Amygdala (tissue), 56 donors: ENCODE data around the gene TGFBR1.

Experiments used
- DNase-seq, 56 donors: peaks; one replicate each; lab custom pipeline; 2025; lab: John Stamatoyannopoulos, UW

TGFBR1 gene

DNA sequence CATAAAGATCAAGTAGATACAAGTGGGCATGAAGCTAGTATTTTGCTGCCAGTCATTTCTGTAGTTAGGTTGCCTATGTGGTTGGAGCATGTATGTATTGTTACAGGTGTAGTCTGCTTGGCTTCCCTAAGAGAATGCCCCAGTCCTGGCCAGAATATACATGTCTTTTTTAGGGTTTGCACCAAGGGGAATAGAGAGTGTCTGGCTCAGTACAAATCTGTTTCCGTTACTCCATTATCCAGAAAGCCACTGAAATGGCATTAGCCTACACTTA lies 23.2 kb downstream of the TGFBR1 start:
- no peak for DNase-seq

- DNase-seq, result no peak
Observed at GRCh38 chr9:99129091-99129490, 24.2 kb downstream of the TGFBR1 start.

- DNase-seq, result no peak
Observed at GRCh38 chr9:99130069-99130468, 25.2 kb downstream of the TGFBR1 start.

- DNase-seq, result no peak
Observed at GRCh38 chr9:99133145-99133544, 28.2 kb downstream of the TGFBR1 start.

- DNase-seq, result no peak
Observed at GRCh38 chr9:99134893-99135341, 30.0 kb downstream of the TGFBR1 start.

DNA sequence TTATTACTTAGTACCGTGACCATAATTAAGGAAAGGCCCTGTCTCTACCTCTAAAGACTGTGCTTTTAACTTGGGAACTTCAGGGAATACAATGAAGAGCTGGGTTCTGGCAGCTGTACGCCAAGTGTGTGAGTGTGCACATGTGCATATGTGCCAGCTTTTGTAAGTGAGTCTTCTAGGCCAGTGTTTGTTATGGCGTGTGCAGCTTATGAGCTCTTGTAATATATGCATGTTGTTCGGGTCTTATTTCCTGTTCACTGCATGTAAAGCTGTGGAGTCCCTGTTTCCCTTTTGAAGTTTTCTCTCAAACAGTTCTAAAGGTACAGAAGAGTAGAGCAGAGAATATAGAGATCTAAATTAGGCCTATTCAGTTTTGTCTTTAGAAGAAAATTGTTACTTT lies 30.5 kb downstream of the TGFBR1 start:
- DNase-seq, result no peak

- DNase-seq, result no peak
Observed at GRCh38 chr9:99137225-99137624, 32.3 kb downstream of the TGFBR1 start.

- no peak for DNase-seq
Observed at GRCh38 chr9:99137891-99138290, 33.0 kb downstream of the TGFBR1 start.

DNA sequence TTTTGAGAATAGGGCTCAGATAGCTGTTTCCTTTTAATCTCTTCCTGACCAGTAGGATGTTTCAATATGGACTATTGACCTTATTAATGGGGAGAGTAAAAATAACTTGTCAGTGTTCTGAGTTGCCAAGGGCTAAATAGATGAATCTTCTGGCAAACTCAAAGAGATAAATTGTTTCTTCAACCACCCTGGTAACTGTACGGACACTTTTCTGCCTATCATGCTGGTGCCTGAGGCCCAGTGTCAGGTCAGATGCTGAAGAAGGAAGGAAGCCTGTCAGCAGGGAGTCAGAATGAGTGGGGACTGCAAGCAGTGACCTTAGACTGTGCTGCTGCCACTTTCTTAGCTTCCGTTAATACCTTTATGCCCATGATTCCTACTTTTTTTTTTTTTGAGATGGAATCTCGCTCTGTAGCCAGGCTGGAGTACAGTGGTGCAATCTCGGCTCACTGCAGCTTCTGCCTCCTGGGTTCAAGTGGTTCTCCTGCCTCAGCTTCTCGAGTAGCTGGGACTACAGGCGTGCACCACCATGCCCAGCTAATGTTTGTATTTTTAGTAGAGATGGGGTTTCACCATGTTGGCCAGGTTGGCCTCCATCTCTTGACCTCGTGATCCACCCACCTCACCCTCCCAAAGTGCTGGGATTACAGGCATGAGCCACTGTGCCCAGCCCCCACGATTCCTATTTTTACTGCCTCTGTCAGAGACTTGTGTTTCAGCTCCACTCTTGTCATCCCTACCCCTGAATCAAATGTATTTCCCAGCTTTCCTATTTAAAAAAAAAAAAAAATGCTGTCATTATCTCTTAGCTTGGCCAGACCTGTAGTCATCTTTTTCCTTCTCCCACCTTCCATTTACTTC lies 33.7 kb downstream of the TGFBR1 start:
- no peak for DNase-seq

GRCh38 chr9:99139868-99140267 lies 35.0 kb downstream of the TGFBR1 start:
- DNase-seq, result no peak

DNA sequence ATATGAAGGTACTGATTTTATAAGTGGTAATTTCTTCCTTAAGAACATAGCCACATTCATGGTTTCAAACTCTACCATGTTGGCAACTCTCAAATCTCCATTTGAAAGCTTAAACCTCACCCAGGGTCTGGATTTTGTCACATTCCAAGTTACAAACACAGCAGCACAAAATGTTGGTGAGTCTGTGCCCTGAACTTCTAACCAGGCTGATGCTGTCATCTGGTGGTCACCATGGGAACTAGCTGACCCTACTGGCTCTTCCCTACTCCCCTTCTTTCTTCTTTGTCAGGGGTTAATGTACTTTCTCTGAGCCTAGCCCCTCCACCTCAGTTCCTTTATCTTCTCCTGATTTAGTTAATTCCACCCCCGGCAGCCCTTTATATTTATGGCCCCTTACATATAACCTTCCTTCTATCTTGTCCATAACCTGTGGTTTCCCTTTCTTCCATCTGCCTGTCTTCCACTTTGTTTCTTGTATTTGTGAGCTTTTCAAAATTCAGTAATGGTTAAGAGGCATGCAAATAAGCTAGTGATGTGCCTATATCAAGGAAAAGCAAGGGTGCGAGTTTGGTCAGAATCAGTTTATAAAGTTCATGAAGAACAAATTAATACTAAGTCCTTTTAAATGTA lies 35.9 kb downstream of the TGFBR1 start:
- DNase-seq, result peak in 24 of 56 donors; percentile 1 to 48 (median 10)

DNA sequence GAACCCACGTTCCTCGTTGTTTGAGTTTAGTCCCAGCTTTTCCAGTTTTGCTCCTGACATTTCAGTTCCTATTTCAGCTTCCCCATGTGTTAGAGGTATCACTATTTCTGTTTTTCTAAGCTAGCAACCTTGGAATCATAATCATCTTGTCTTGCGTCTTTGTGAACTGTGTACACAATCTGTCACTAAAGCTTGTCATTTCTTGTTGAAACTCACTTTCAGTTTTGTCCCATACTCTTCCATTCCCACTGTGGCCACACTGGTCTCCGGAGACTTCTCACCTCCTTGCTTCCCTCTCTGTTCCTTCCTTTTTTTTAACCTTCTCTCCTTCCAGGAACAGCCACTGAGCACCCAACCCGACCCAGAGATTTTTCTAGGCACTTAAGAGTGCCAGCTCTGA lies 36.9 kb downstream of the TGFBR1 start:
- DNase-seq, result no peak

DNA sequence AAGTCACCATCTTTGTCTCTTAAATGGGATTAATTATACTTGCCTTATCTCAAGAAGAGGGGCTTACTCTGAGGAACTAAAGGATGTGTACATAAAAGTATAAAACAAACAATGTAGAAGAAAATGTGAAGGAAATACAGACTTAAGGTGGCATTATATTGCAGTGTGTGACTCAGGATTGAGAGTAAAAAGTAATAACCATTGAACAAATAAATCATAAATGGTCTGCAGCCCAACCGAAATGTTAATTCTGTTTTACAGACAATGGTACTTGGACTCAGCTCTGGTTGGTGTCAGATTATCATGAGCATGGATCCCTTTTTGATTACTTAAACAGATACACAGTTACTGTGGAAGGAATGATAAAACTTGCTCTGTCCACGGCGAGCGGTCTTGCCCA lies 37.4 kb downstream of the TGFBR1 start:
- no peak for DNase-seq

DNA sequence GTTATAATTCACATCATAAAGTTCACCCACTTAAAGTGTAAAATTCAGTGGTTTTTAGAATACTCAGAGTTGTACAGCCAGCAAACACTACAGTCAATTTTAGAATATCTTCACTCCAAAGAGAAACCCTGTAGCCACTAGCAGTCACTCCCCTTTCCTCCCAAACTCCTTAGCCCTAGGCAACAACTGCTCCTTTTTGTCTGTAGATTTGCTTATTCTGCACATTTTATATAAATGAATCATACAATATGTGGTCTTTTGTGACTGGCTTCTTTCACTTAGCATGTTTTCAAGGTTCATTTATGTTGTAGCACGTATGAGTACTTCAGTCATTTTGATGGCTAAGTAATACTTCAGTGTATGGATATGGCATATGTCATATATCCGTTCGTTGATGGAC lies 38.7 kb downstream of the TGFBR1 start:
- no peak for DNase-seq

DNA sequence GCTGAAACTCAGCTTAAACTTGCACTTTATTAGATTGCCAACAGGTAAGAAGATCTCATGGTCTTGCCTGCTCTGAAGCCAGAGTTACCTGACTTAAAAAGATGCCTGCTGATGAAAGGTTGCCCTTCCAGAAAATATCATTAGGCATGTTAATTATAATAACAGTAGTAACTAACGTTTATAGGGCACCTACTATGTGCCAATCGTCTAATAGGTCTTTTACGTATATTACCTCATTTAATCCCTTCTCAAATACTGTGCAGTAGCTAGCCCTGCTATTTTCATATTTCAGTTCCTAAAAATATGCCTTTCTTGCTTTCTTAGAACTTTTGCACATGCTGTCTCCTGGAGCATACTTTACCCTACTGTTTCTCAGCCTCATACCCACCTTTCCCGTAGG lies 40.1 kb downstream of the TGFBR1 start:
- DNase-seq, result no peak

GRCh38 chr9:99146574-99146973 lies 41.7 kb downstream of the TGFBR1 start:
- no peak for DNase-seq

- no peak for DNase-seq
Observed at GRCh38 chr9:99147177-99147576, 42.3 kb downstream of the TGFBR1 start.

DNA sequence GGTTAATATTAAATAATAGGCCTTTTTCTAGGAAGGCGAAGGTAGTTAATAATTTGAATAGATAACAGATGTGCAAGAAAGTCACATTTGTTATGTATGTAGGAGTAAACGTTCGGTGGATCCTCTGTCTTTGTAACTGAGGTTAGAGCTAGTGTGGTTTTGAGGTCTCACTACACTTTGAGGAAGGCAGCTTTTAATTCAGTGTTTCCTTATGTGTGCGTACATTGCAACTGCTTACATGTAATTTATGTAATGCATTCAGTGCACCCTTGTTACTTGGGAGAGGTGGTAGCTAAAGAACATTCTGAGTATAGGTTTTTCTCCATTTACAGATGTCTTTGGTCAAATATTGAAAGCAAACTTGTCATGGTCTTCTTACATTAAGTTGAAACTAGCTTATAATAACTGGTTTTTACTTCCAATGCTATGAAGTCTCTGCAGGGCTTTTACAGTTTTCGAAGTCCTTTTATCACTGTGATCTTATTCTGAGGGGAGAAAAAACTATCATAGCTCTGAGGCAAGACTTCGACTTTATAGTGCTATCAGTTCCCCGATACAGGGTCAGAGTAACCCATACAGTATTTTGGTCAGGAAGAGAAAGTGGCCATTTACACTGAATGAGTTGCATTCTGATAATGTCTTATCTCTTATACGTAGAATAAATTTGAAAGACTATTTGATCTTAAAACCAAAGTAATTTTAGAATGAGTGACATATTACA lies 45.7 kb downstream of the TGFBR1 start:
- no peak for DNase-seq

DNA sequence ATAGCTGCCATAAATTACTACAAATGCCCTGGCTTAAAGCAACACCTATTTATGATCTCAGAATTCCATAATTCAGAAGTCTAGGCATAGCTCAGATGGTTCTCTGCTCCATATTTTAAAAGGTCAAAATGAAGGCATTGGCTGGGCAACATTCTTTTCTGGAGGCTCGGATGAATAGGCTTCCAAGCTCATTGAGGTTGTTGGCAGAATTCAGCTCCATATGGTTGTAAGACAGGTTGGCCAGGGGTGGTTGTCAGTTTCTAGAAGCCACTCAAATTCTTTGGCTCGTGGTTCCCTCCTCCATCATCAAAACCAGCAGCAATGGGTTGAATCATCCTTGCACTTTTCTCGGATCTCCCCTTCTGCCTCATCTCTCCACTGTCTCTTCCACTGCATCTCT lies 49.4 kb downstream of the TGFBR1 start:
- no peak for DNase-seq

- DNase-seq, result no peak
Observed at GRCh38 chr9:99155736-99156135, 50.8 kb downstream of the TGFBR1 start.

DNA sequence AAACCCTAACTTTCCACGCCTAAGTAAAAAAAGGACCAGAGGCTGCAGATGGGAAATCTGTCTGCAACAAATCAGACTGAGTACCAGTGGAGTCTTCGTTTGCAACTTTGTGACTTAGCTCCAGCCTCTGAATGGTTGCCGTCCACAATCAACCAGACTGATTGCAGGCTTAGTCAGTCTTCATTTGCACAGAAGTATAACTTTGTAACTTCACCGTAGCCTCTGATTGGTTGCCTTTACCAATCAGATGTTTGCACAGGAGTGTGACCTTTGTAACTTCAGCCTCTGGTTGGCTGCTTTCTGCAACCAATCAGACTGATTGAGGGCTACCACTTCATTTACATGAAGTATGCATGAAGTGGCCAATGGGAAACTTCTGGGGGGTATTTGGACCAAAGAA lies 53.7 kb downstream of the TGFBR1 start:
- DNase-seq, result no peak

GRCh38 chr9:99160173-99160572 lies 55.3 kb downstream of the TGFBR1 start:
- no peak for DNase-seq
